A549 (cell line): ENCODE data around the gene ST3GAL5. TPM values are rescaled to one million over a fixed set of nuclear protein-coding genes. Genes with fewer than 3 reads are reported as not detected.

Source experiments
- ATAC-seq, 2 experiments: fragments of 200-7000 bp in 1 of 2; fragments of >200 bp in 1 of 2; cut with Nextera tagmentation in 1 of 2; cut with Tn5 transposase in 1 of 2; 3 replicates each; pipeline versions ENCODE4 v1.8.0 to v1.9.1; 2018 to 2020; ENCODE audit warnings: mild to moderate bottlenecking in 1 of 2, moderate library complexity in 1 of 2
- CTCF ChIA-PET: fragments of 300-600 bp; sonication (Branson Sonifier 250); formaldehyde crosslinking; extraction: SDS; loops from one replicate; lab custom pipeline; 2021; ENCODE audit warnings: antibody characterized with exemption, inconsistent platforms; lab: Yijun Ruan, JAX
- POLR2A ChIA-PET: fragments of 350-600 bp; formaldehyde crosslinking; extraction: SDS; loops from one replicate; lab custom pipeline; 2021; ENCODE audit warnings: antibody characterized with exemption, inconsistent platforms; lab: Yijun Ruan, JAX
- DNase-seq, 2 experiments: peaks; one replicate each; pipeline versions ENCODE4 v3.0.0 to v3.0.0-alpha.2; 2011 to 2016; ENCODE audit warnings: low read depth in 1 of 2, low spot score in 1 of 2
- FAIRE-seq: peaks from 2 replicates; lab custom pipeline; 2011; peaks lifted over from hg19 to GRCh38; lab: Jason Lieb, UNC
- H3K27ac ChIP-seq, 2 experiments: fragments of >200 bp; sonication (Bioruptor Twin); formaldehyde crosslinking; 3 replicates each; pipeline ENCODE4 v1.5.1; 2016 to 2017
- H3K4me1 ChIP-seq: fragments of >200 bp; sonication (Bioruptor Twin); formaldehyde crosslinking; 3 replicates; pipeline ENCODE4 v1.6.1; 2016
- H3K4me2 ChIP-seq: fragments of >200 bp; sonication (Bioruptor Twin); formaldehyde crosslinking; 3 replicates; pipeline ENCODE4 v1.6.1; 2016
- H3K4me3 ChIP-seq: fragments of >200 bp; sonication (Bioruptor Twin); formaldehyde crosslinking; 3 replicates; pipeline ENCODE4 v1.5.1; 2016
- H3K9me3 ChIP-seq: fragments of >200 bp; sonication (Bioruptor Twin); formaldehyde crosslinking; 3 replicates; pipeline ENCODE4 v1.6.1; 2016
- CBX2 ChIP-seq: fragments of 200-600 bp; sonication (generic); IDR thresholded peaks from 2 replicates; pipeline ENCODE4 v1.6.1; 2016; ENCODE audit warnings: low read depth, mild to moderate bottlenecking, borderline replicate concordance
- CBX8 ChIP-seq: fragments of 200-600 bp; sonication (generic); IDR thresholded peaks from 2 replicates; pipeline ENCODE4 v1.6.1; 2016
- CEBPB ChIP-seq, 2 experiments: fragments of >200 bp in 1 of 2; sonication (Bioruptor Twin) in 1 of 2; formaldehyde crosslinking in 1 of 2; IDR thresholded peaks; 2 replicates each; pipeline ENCODE4 v1.6.1; 2012 to 2016
- EHF ChIP-seq: fragments of 250-450 bp; sonication (Bioruptor Pico); IDR thresholded peaks from 2 replicates; pipeline ENCODE4 v1.5.0; 2020; ENCODE audit warnings: mild to moderate bottlenecking
- EP300 ChIP-seq, 2 experiments: fragments of >200 bp; sonication (Bioruptor Twin); formaldehyde crosslinking; IDR thresholded peaks; 2 replicates in 1 of 2; 3 replicates in 1 of 2; pipeline ENCODE4 v1.6.1; 2016 to 2017
- ESRRA ChIP-seq: fragments of 150-350 bp; IDR thresholded peaks from 2 replicates; pipeline ENCODE4 v1.6.1; 2014; ENCODE audit warnings: mild to moderate bottlenecking, low read length, borderline replicate concordance
- FOSL2 ChIP-seq, 2 experiments: fragments of 450-650 bp in 1 of 2; fragments of >200 bp in 1 of 2; sonication (Bioruptor Twin) in 1 of 2; formaldehyde crosslinking; IDR thresholded peaks; 2 replicates each; pipeline versions ENCODE4 v1.5.0 to v1.6.1; 2016 to 2020; ENCODE audit warnings: mild to moderate bottlenecking in 1 of 2, moderate library complexity in 1 of 2
- HES2 ChIP-seq: fragments of >200 bp; sonication (Bioruptor Twin); formaldehyde crosslinking; IDR thresholded peaks from 2 replicates; pipeline ENCODE4 v1.6.1; 2016
- HEYL ChIP-seq: fragments of 250-450 bp; sonication (Bioruptor Pico); IDR thresholded peaks from 2 replicates; pipeline ENCODE4 v1.8.0; 2021; ENCODE audit warnings: mild to moderate bottlenecking, moderate library complexity
- HMGXB4 ChIP-seq: fragments of 250-450 bp; sonication (Bioruptor Pico); IDR thresholded peaks from 2 replicates; pipeline ENCODE4 v1.5.0; 2021; ENCODE audit warnings: mild to moderate bottlenecking, moderate library complexity, borderline replicate concordance
- HOXA7 ChIP-seq: fragments of 250-450 bp; sonication (Bioruptor Pico); IDR thresholded peaks from 2 replicates; pipeline ENCODE4 v1.5.0; 2020; ENCODE audit warnings: mild to moderate bottlenecking, moderate library complexity
- HOXB13 ChIP-seq: fragments of 250-450 bp; sonication (Bioruptor Pico); IDR thresholded peaks from 2 replicates; pipeline ENCODE4 v1.5.0; 2020; ENCODE audit warnings: low read depth, mild to moderate bottlenecking, moderate library complexity
- JUN ChIP-seq, 2 experiments: fragments of >200 bp; sonication (Bioruptor Twin); formaldehyde crosslinking; IDR thresholded peaks; 2 replicates in 1 of 2; 3 replicates in 1 of 2; pipeline ENCODE4 v1.6.1; 2016 to 2017
- KDM1A ChIP-seq: fragments of 200-600 bp; sonication (generic); IDR thresholded peaks from 2 replicates; pipeline ENCODE4 v1.6.1; 2016; ENCODE audit warnings: low read depth, mild to moderate bottlenecking
- MAFK ChIP-seq: fragments of 450-650 bp; IDR thresholded peaks from 2 replicates; pipeline ENCODE4 v1.6.1; 2014; ENCODE audit not compliant: partially characterized antibody
- MAX ChIP-seq: IDR thresholded peaks from 2 replicates; pipeline ENCODE4 v1.6.1; 2012
- MAZ ChIP-seq: fragments of 150-350 bp; IDR thresholded peaks from 2 replicates; pipeline ENCODE4 v1.6.1; 2014; ENCODE audit warnings: antibody characterized with exemption, low read depth, low read length, borderline replicate concordance
- MYC ChIP-seq: IDR thresholded peaks from 2 replicates; pipeline ENCODE4 v1.6.1; 2012; ENCODE audit warnings: mild to moderate bottlenecking, inconsistent platforms, low read length, improper control_type of control experiment, borderline replicate concordance
- NFE2L2 ChIP-seq: fragments of 150-350 bp; conservative IDR thresholded peaks from 2 replicates; pipeline ENCODE4 v1.6.1; 2014; ENCODE audit warnings: low read length
- NR3C1 ChIP-seq: fragments of >200 bp; sonication (Bioruptor Twin); formaldehyde crosslinking; IDR thresholded peaks from 3 replicates; pipeline ENCODE4 v1.6.1; 2017
- PBX3 ChIP-seq: IDR thresholded peaks from 2 replicates; pipeline ENCODE4 v1.6.1; 2012
- PHF8 ChIP-seq: fragments of 200-600 bp; sonication (generic); IDR thresholded peaks from 2 replicates; pipeline ENCODE4 v1.6.1; 2016; ENCODE audit warnings: low read depth, mild to moderate bottlenecking, antibody characterized with exemption, moderate library complexity, borderline replicate concordance
- RARB ChIP-seq: fragments of 250-450 bp; sonication (Bioruptor Pico); IDR thresholded peaks from 2 replicates; pipeline ENCODE4 v1.8.0; 2021; ENCODE audit warnings: mild to moderate bottlenecking, moderate library complexity
- RNF2 ChIP-seq: fragments of 200-600 bp; sonication (generic); IDR thresholded peaks from 2 replicates; pipeline ENCODE4 v1.6.1; 2016; ENCODE audit warnings: low read depth, mild to moderate bottlenecking, antibody characterized with exemption, moderate library complexity, borderline replicate concordance
- SMC3 ChIP-seq: fragments of >200 bp; sonication (Bioruptor Twin); formaldehyde crosslinking; IDR thresholded peaks from 3 replicates; pipeline ENCODE4 v1.6.1; 2018; ENCODE audit warnings: inconsistent platforms
- TFCP2L1 ChIP-seq: fragments of 250-450 bp; sonication (Bioruptor Pico); IDR thresholded peaks from 2 replicates; pipeline ENCODE4 v1.5.0; 2021; ENCODE audit warnings: mild to moderate bottlenecking
- USF2 ChIP-seq: fragments of 450-650 bp; IDR thresholded peaks from 2 replicates; pipeline ENCODE4 v1.6.1; 2014; ENCODE audit warnings: antibody characterized with exemption
- ZFP36 ChIP-seq: fragments of 450-650 bp; IDR thresholded peaks from 2 replicates; pipeline ENCODE4 v1.6.1; 2014; ENCODE audit warnings: borderline replicate concordance; ENCODE audit not compliant: partially characterized antibody
- ZNF302 ChIP-seq: fragments of 250-450 bp; sonication (Bioruptor Pico); IDR thresholded peaks from 2 replicates; pipeline ENCODE4 v1.9.0; 2021; ENCODE audit warnings: inconsistent platforms, mild to moderate bottlenecking, moderate library complexity
- WGBS: methylation state at CpG from one replicate; pipeline ENCODE4 v1.1.6; 2017; ENCODE audit errors: missing lambda C conversion rate; 5-methylcytosine and 5-hydroxymethylcytosine counted together
- polyA plus RNA-seq, 4 experiments: library from polyadenylated mRNA; depleted of rRNA in 3 of 4; stranded (reverse); fragments of >200 nt; fragmentation: RNase III in 1 of 4; extraction: RNeasy Plus Mini Kit Qiagen cat#74134 plus additional on column Dnase treatment in 1 of 4; gene quantifications; 2 replicates in 3 of 4; 3 replicates in 1 of 4; pipeline ENCODE4 v1.2.3, GENCODE V29; 2011 to 2017

The ST3GAL5 gene
- polyA plus RNA-seq, 2 of the 4 experiments (the other 2 are of a cell fraction), result 36.9 to 119 TPM

- ChIA-PET POLR2A (no interaction called here), CTCF (interaction anchor here (1.3 to 7.3 kb wide), 3 partner anchors 9 to 37 kb away, joined by 3 to 75 read pairs (median 4); partner anchors contain the start of gene ST3GAL5)
- Histone ChIP-seq H3K9me3 (peaks cover 7% of the 10 kb centered on the region; the same call in 2 of the 3 replicates), H3K27ac (peak overlapping the region in 1 of 2 experiments; percentile 29; a peak in 2 of 6 replicates), H3K4me3 (no peak overlapping the region), H3K4me2 (no peak overlapping the region), H3K4me1 (peaks cover 2% of the 10 kb centered on the region)
- WGBS, result 58% methylated on average over 1 of the region's 1 CpG
- no peak for FAIRE-seq
- TF ChIP-seq ZNF302 (CRISPR knock-in tag) (no peak), USF2 (no peak), CBX8 (no peak), ZFP36 (no peak), FOSL2 (IDR thresholded peaks at IDR 0.05) (no peak), FOSL2 (CRISPR knock-in tag; IDR thresholded peaks at IDR 0.05) (no peak), EP300 (IDR thresholded peaks at IDR 0.05) (no peak), EHF (CRISPR knock-in tag) (no peak), CBX2 (no peak), KDM1A (no peak), MAX (no peak), PBX3 (no peak), MAFK (no peak), JUN (IDR thresholded peaks at IDR 0.05) (no peak), HMGXB4 (CRISPR knock-in tag) (no peak)
- no peak for ATAC-seq
- DNase-seq, result no peak
Measured at GRCh38 chr2:85899849-85900248, 11.1 kb upstream of the ST3GAL5 start.

- Histone ChIP-seq H3K27ac (peak overlapping the region in 1 of 2 experiments; percentile 29; a peak in 2 of 6 replicates), H3K4me3 (no peak overlapping the region), H3K9me3 (peaks cover 10% of the 10 kb centered on the region; the same call in 2 of the 3 replicates), H3K4me1 (peaks cover 6% of the 10 kb centered on the region), H3K4me2 (no peak overlapping the region)
- FAIRE-seq (no peak), DNase-seq (no peak), ATAC-seq (no peak)
- 91% methylated on average over 1 of the region's 1 CpG for WGBS
- TF ChIP-seq HES2 (no peak), RNF2 (no peak)
- CTCF ChIA-PET, result interaction anchor here (1.3 to 7.3 kb wide), 3 partner anchors 9 to 37 kb away, joined by 3 to 75 read pairs (median 4); partner anchors contain the start of gene ST3GAL5
- POLR2A ChIA-PET, result no interaction called here
Measured at GRCh38 chr2:85899284-85899683, 10.5 kb upstream of the ST3GAL5 start.

- POLR2A ChIA-PET, result no interaction called here
- ATAC-seq, result no peak
- Histone ChIP-seq H3K9me3 (peaks cover 10% of the 10 kb centered on the region; the same call in 2 of the 3 replicates), H3K4me1 (peaks cover 10% of the 10 kb centered on the region), H3K27ac (peak overlapping the region in 1 of 2 experiments; percentile 29; a peak in 2 of 6 replicates), H3K4me2 (no peak overlapping the region), H3K4me3 (no peak overlapping the region)
- WGBS, result 96% methylated on average over 1 of the region's 1 CpG
- CTCF ChIA-PET, result interaction anchor here (7.3 kb wide), 1 partner anchor 9 kb away, joined by 75 read pairs; the partner anchor contains the start of gene ST3GAL5
- no peak for DNase-seq
- TF ChIP-seq CBX2 (no peak), ESRRA (no peak), KDM1A (no peak), CEBPB (IDR thresholded peaks at IDR 0.05) (no peak), JUN (IDR thresholded peaks at IDR 0.05) (no peak), NR3C1 (no peak), HEYL (no peak), HOXA7 (CRISPR knock-in tag) (no peak), NFE2L2 (no peak), SMC3 (no peak), TFCP2L1 (no peak), MAZ (no peak), MYC (no peak), RARB (CRISPR knock-in tag) (no peak), HOXB13 (CRISPR knock-in tag) (no peak), PHF8 (no peak)
- no peak for FAIRE-seq
Measured at GRCh38 chr2:85898881-85899280, 10.1 kb upstream of the ST3GAL5 start.
